NOMO-1 treated with DMSO at 0.1 percent for 48 hours (cell line): ENCODE results near the gene SERPINB7.

Source experiments
- DNase-seq: peaks from one replicate; lab custom pipeline; 2025; ENCODE audit not compliant: unreplicated experiment; lab: John Stamatoyannopoulos, UW

The SERPINB7 gene

DNA sequence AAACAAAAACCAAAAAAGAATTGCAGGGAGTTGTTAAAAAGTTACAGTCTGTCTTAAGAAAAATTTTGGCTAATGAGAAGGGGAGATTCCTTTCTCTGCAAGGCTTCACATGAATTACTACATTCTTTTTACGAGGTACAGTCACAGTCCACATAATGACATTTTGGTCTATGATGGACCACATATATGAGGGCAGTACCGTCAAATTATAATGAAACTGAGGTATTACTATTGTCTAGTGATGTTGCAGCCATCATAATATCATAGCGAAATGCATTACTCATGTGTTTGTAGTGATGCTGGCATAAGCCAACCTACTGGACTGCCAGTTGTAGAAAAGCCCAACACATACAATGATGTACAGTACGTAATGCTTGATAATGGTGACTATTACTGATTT, 12.5 kb downstream of the SERPINB7 start:
- DNase-seq, result no peak

DNA sequence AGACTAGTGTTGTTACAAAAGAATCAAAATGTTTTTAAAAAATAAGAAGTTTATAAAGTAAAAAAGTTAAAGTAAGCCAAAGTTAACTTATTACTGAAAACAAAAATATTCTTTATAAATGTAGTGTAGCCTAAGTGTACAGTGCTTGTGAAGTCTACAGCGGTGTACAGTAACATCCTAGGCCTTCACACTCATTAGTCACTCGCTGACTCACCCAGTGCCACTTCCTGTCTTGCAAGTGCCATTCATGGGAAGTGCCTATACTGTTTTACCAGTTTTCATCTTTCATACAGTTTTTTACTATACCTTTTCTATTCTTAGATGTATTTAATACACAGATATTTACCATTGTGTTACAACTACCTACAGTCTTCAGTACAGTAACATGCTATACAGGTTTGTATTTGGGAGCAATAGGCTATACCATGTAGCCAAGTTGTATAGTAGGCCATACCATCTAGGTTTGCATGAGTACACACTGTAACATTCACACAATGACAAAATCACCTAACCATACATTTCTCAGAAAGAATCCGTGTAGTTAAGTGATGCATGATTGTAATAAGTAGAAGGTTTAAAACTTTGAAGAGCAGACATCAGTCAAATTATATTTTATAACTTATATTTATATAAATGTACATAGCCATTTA, 13.4 kb downstream of the SERPINB7 start:
- DNase-seq, result peak; percentile 80

DNA sequence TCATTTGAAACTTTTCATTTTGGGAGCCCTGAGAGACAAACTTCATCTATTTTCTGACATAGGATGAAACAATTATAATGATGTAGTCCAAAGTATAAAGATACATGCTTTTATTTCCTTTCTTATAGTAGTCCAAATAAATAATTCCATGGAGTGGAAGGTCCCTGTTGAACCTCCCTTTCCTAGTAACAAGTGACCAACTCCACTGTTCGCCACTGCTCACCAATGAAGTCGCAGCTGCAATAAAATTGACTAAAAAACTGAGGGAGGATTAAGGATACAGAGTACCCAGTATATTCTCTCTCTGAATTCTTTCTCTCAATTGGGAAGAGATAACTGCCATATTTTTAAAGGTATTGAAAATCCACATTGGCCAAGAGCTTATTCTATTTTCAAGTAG, 14.1 kb downstream of the SERPINB7 start:
- DNase-seq, result no peak

DNA sequence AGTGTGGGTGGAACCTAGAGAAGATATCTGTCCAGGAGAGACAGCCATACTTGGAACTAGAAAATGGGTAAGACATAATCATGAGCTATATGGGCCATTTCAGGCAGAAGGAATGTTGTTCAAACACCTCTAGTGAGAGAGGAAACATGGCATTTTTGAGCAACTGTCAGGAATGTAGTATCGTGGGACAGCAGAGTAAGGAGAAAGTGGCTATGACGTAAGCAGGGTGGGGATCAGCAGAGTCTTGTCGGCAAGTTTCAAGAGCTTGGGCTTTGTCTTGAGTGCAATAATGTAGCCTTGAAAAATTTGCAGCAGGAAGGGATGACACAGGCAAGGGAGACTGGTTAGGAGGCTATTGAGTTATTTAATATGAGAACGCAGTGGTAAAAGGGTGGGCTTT, 20.4 kb downstream of the SERPINB7 start:
- no peak for DNase-seq

DNA sequence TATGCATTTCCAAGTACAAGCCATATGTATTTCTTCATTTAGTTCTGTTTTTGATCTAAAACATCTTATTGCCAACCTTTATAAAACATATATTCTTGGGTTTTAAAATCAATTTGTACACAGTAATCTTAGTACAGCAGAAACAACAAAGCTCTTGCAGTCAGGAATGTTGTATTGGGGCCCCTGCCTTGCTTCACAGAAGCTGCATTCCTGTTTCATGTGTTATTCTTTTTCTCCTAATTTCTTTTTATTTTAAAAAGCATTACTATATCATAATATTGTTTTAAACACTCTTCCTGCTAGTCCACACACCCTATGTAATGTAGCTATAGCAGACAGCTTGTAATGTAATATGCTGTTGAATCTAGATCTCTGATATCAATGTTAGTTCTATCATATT, 24.0 kb downstream of the SERPINB7 start:
- no peak for DNase-seq

DNA sequence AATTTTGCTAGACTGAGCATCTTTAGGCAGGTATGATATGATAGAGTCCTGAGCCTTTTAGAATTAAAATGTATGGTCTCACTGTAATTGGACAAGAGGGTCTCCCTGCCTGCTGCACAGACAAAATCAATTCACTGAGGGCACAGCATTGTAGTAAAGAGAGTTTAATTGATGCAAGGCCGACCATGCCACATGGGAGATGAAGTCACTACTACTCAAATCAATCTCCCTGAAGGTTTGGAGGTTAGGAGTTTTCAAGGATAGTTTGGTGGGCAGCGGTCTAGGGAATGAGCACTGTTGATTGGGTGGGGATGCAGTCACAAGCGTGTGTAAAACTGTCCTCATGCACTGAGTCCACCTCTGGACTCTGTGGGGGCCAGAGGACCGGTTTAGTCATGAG, 26.1 kb downstream of the SERPINB7 start:
- DNase-seq, result no peak

DNA sequence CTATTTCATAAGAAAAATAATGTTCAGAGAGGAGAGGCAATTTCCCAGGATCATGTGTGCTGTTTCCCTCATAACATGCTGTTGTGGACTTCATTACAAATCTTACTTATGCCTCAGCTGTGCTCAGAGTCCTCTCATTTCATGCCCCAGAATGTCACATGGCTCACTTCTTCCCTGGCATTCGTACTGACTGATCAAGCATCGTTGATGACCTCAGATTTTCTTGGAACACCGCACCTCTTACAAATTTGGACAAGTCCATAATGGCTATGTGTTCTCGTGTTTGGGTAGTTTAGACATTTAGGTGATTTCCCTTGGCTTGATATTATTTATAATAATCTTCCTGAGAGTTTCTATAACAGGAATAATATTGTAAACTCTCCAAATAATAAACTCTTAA, 32.9 kb downstream of the SERPINB7 start:
- DNase-seq, result no peak

DNA sequence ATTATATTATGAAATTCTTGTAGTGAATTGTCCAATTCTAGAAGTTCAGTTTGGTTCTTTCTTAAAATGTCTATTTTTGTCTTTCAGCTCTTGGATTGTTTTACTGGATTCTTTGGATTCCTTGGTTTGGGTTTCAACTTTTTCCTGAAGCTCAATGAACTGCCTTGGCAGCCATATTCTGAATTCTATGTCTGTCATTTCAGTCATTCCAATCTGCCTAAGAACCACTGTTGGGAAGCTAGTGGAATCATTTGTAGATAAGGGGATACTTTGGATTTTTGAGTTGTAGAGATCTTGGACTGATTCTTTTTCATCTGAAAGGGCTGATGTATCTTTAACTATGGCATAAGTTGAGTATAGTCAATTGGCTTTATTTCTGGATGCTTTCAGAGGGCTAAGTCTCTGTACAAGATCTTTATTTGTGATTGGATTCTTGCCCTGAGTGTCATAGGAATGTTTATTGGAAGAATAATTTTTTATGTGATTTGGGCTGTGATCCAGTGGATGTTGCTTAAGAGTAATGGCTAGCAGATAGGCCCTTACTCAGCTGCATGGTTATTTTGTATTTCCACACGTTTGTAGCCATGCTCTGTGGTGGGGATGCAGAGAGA, 42.3 kb downstream of the SERPINB7 start:
- DNase-seq, result no peak

DNA sequence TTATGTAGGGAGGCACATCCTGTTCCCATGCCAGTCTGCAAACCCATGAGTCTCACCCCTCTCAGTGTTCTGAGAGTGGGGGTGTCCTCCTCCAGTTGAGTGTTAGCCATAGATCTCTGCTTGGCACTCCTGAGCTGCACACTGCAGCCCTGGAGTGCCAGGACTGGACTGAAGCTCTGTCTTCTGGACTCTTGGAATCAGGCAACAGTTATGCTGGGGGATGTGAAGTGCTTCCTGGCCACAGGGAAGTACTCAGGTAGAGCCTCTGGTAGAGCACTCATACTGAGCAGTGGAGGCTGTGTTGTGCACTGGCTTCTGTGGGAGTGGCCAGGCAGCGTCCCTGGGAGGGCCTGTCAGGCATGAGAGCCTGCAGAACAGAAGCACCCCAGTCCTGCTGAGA, 43.0 kb downstream of the SERPINB7 start:
- DNase-seq, result no peak

DNA sequence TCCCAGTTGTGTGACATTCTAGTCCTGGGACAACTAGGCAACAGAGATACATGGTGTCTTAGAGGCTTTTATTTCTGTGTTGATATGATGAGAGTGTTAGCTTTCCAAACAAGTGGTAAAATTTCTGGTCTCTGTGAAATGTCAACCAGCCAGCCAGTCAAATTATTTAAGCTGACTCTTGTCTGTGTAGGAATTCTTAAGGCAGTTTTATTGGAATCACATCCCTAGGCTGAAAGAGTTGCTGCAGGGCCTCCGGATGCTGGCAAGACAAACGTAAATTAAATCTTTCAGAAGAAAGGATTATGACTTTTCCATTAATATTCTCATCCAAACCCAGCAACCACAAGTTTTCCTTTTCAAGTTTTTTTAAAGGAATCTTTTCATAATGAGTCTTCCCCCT, 44.6 kb downstream of the SERPINB7 start:
- DNase-seq, result no peak

DNA sequence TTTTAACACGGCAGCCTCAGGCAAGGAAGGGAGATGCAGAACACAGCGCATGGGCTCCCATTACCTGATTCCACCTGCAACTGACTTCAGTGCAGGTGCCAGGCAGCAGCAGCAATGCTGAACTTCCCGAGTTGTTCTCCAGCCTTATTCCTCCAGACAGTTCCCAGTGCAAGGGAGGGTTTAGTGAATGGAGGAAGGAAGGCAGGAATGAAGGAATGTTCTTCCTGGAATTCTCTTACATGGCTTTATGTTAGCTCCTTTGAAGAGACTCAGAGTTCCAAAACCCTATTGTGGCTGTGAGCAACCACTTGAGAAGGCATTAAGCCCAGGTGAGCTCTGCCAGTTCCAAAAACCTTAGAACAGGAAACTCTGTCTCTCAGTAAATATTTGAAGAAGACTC, 45.5 kb downstream of the SERPINB7 start:
- DNase-seq, result no peak

DNA sequence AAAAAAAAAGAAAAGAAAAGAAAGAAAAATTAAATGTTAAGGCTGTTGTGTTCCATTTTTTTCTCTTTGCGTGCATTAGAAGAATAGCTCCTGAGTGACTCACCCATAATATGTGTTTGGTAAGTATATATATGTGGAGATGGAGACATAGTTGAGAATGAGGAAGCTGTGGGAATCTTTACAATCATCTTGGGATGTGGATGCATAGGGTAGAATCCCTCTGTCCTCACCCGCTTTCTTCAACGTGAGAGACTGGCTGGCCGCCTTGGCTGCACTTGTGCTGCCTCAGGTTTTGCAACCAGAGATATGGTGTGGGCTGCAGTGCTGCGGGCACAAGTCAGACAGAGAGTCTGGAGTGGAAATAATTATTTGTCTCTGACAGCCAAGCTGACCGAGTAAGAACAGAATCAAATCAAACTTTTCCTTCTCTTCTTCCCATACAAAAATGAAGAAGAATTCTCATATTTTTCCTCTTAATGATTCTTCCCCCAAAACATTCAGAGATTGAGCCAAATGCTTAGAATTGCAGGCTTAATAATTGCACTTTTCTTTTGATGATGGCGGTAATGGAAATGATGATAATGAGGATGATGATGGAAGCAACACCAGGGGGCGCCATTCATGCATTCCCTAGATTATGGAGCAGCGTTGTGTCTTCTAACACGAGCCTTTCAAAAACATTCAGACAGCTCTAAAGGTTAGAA, 48.5 kb downstream of the SERPINB7 start:
- DNase-seq, result peak; percentile 3

DNA sequence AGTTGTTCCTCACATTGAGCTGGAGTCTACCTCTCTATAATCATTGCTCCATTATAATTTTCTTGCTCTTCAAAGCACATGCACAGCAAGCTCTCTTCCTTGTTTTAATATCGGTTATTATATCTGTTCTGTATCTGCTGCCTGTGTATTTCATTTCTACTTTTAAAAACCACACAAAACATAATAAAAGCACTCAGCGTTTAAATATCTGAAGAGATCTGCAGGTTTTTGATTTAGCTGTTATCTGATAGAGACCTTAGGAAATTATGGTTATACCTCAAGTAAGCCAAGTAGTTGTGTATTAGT, 49.0 kb downstream of the SERPINB7 start:
- DNase-seq, result no peak

DNA sequence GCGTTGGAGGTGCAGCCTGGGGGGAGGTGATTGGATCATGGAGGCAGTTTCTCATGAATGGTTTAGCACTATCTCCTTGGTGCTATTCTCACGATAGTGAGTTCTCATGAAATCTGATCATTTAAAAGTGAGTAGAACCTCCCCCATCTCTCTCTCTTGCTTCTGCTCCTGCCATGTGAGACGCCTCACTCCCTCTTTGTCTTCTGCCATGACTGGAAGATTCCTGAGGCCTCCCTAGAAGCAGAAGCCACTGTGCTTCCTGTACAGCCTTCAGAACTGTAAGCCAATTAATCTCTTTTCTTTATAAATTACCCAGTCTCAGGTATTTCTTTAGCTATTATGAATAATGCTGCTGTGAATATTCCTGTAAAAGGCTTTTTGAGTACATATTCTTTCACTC, 52.9 kb downstream of the SERPINB7 start:
- DNase-seq, result no peak

DNA sequence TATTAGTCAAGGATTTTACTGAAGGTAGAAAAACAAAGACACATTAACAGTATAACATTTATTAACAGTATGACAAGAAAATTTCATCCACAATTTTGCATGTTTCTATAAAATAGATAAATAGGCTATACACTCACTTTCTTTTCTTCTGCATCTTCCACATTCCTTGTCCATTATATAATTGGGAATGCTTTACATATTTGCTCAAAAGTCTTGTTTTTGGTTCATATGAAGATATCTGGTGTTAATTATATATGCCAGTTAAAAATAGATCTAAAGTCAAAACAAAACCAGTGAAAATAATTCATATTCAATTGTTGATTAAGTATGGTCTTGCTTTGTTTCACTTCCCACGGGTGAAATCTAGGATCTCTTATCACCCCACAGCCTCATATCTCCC, 53.4 kb downstream of the SERPINB7 start:
- DNase-seq, result no peak

DNA sequence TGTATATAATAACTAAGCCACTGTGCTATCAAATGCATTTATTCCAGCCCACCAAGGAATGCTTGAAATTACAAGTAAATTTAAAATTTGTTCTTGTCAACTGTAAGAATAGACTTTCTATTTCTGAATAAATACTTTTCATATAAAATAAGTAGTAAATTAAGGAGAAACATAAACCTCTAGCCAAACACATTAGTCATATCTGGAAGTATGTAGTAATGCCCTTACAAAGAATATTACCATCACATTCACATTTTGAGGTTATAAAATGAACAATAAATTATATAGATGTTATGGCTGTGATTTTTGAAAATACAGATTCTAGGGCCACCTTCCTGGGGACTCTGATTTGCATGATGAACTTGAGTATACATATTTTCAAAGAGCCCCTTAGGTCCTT, 54.7 kb downstream of the SERPINB7 start:
- no peak for DNase-seq

DNA sequence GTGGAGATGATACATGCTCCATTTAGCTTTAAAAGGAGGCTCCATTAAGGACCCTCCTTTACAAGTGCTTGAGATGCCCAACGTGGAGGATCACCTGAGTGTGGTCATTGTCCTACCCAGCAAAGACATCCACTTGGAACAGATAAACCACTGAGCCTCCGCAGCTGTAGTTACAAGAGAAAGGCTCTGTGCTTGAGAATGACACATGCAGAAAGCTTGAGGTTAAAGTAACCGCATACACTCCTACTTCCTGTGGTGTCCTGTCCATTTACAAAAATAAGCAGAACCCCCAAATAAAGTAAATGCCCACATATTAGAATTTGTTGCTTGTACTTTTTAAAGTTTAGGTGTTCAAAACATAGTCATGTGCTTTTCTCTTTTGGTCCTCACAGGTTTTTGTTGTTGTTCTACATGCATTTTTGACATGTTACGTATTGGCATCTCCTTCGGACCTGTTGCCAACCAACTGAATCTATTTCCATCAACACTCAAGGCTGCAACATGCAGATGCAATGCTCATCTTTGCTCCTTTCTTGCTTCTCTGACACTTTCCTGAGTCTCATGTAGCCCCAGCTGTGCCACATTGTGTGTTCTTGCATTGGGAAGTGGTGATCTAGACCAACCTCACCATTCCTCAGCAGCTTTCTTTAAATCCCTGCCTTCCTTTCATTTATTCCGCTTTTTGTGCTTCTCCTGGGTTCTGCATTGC, 56.0 kb downstream of the SERPINB7 start:
- peak; percentile 89 for DNase-seq

DNA sequence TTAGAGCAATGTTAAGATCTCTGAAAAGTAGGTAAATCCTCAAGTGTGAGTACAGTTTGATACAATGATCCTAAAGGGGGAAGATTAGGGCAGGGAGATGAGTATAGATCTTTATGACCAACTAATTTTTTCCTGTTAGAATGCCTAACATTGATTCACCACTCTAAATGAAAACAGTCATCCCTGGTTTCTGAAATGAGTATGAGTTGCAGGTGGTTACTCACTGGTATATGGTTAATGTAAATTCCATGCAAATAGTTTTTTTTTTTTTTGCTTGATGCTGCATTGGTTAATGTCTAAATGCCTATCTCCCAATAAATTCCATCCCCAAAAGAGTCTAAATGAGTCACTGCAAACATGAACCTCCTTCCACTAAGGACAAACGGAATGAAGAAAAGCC, 57.3 kb downstream of the SERPINB7 start:
- DNase-seq, result no peak

DNA sequence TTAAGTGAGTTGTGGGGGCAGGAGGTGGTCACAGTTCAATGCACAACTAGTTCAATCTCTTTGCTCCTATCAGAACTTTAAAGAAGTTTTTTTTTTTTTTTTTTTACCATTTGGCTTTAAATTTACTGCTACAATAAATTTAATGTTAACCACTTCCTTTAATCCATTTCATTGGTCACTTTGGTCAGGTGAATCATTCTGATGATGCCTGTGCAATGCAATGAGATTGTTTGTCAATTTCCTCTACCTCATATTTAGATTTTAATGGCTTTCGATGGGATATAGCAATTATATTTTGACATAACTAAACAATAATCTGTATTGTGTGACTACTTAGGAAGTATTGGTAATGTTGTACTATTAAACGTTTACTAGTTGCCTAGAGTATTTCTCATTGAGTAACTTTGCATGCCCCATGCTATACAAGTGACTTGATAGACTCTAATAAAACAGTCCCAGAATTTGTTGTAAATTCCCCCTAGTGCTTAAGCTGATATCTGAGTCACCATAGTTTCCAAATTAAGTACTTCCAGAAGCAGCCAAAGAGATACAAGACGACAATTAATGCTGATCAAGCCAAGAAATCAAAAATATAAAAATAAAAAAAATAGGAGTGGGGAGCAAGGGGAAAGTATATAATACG, 59.4 kb downstream of the SERPINB7 start:
- DNase-seq, result peak; percentile 66

DNA sequence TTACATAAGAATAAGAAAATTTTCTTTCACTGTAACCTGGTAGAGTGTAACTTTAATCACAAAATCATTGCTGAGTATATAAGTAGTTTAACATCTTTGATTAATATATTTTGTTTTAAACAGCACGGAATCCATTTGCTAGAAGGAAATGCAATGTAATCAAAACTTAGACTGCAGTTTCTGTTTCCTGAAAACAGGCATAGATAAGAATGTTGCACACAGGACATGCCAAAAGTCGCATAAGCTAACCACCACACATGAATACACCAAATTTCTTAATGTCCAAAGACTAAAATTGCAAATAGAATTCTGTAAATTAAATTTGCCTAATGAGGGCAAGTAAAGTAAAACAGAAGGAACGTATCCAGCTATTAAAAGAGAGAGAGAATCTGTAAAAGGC, 61.2 kb downstream of the SERPINB7 start:
- DNase-seq, result no peak

DNA sequence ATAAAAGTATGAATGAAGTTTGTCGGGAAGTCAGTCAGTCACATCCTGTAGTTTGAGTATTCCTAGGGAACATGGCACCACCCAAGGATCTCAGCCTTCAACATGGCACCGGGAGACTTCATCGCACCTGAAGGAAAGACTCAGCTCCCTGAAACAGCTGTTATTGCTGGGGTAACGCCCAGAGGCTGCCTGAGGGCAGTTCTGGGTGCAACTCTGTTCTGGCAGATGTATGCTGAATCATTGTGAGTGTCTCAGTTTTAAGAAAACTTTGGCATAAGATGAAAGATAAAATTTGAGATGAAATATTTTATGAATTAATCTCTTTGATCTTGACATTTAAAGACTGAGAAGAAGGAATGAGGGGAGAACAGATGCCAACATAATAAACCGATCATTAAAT, 62.4 kb downstream of the SERPINB7 start:
- DNase-seq, result no peak

DNA sequence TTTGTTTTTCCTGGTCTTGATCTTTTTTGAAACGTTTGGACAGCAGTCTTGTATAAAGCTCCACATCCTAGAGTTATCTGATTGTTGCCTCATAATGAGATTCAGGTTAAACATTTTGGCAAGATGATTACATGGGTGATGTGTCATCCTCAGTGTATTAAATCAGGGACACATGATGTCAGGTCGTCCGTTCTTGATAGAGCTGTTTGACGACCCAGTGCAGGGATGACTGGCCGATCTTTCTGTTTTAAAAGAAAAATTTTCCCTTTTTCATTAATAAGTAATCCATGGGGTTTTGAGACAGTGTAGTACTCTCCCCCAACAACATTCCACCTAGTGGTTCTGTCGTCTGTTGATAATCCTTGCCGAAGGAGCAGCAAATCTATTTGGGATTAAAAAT, 67.8 kb downstream of the SERPINB7 start:
- no peak for DNase-seq
